Lower lobe of right lung (tissue), 2 donors: Measurements from ENCODE around the gene ZNF221. TPM values are rescaled to one million over a fixed set of nuclear protein-coding genes. Genes with fewer than 3 reads are reported as not detected.
A peak's percentile ranks its signal among the peaks of the same experiment; 100 is the strongest.

Source experiments
- ATAC-seq, 2 donors: fragments of 200-7000 bp; cut with Tn5 transposase; one replicate each; pipeline ENCODE4 v1.9.1; 2020 to 2022; ENCODE audit warnings: mild to moderate bottlenecking in 2 of 2, moderate library complexity in 2 of 2
- DNase-seq: peaks from one replicate; pipeline ENCODE4 v3.0.0-alpha.2; 2020
- H3K27ac ChIP-seq: fragments of 200-600 bp; one replicate; pipeline ENCODE4 v1.8.0; 2022
- H3K27me3 ChIP-seq: fragments of 200-600 bp; one replicate; pipeline ENCODE4 v1.8.0; 2022; ENCODE audit warnings: low read depth
- H3K36me3 ChIP-seq: fragments of 200-600 bp; one replicate; pipeline ENCODE4 v1.8.0; 2022; ENCODE audit warnings: mild to moderate bottlenecking
- H3K4me1 ChIP-seq: fragments of 200-600 bp; one replicate; pipeline ENCODE4 v1.8.0; 2022
- H3K4me3 ChIP-seq: fragments of 200-600 bp; one replicate; pipeline ENCODE4 v1.8.0; 2022; ENCODE audit warnings: mild to moderate bottlenecking
- H3K9me3 ChIP-seq: fragments of 200-600 bp; one replicate; pipeline ENCODE4 v1.8.0; 2022
- CTCF ChIP-seq: fragments of 200-600 bp; IDR thresholded peaks from one replicate; pipeline ENCODE4 v1.8.0; 2022; ENCODE audit warnings: antibody characterized with exemption, mild to moderate bottlenecking
- intact Hi-C: fragments of 100-400 bp; cut with DNase I; formaldehyde crosslinking; loops from one replicate; pipeline ENCODE4 v1.11.0; 2022
- long read RNA-seq: library from polyadenylated mRNA; unstranded; transcript quantifications from one replicate; pipeline ENCODE4 v2.0.0, GENCODE V29; 2021
- total RNA-seq: library from RNA; stranded (reverse); fragmentation: NEBNext Ultra II Directional; extraction: Animal tissue kit (Norgen Biotek cat#: 25700); gene quantifications from one replicate; pipeline ENCODE4 v1.2.1, GENCODE V29; 2021
- donor health status: DM: no; HTN: yes; CAD: no; lungs with severe emphysema.

ZNF221 gene
- 6.2 TPM for total RNA-seq
- long read RNA-seq, partial matches to known transcripts = 1 of 3 reads
- long read RNA-seq, other reads (novel, unspliced or antisense) = 2 of 3 reads

- Histone ChIP-seq H3K4me1 (no peaks in the 10 kb centered on the region), H3K27me3 (peaks cover 5% of the 10 kb centered on the region), H3K36me3 (no peaks in the 10 kb centered on the region), H3K27ac (peak within 1 kb of the TSS; percentile 75), H3K9me3 (peaks cover 37% of the 10 kb centered on the region), H3K4me3 (peak within 1 kb of the TSS; percentile 82)
- intact Hi-C loops = no loop called here
- DNase-seq (peak; percentile 91), ATAC-seq (peak; percentile 99 to 100)
- peak; percentile 52 for TF ChIP-seq CTCF
Observed at GRCh38 chr19:43950834-43951645, at the start of gene ZNF221. Gene ZNF221, plus strand, starts transcription at chr19:43951228. Its CDS starts 11,499 bp downstream, at chr19:43962727.

- peak; percentile 80 for DNase-seq
- Histone ChIP-seq H3K27ac (no peak overlapping the region), H3K4me3 (peak overlapping the region; percentile 59), H3K4me1 (no peaks in the 10 kb centered on the region), H3K27me3 (no peaks in the 10 kb centered on the region), H3K36me3 (no peaks in the 10 kb centered on the region), H3K9me3 (peaks cover 64% of the 10 kb centered on the region)
- peak; percentile 87 to 99 for ATAC-seq
- intact Hi-C loops = no loop called here
- no peak for TF ChIP-seq CTCF
Observed at GRCh38 chr19:43901395-43902390, 49.3 kb upstream of the ZNF221 start.

- intact Hi-C loops = no loop called here
- H3K27ac ChIP-seq = no peak overlapping the region
- H3K27me3 ChIP-seq = no peaks in the 10 kb centered on the region
- ATAC-seq (no peak), DNase-seq (no peak)
- no peaks in the 10 kb centered on the region for H3K4me1 ChIP-seq
- peaks cover 65% of the 10 kb centered on the region for H3K9me3 ChIP-seq
- peak overlapping the region; percentile 59 for H3K4me3 ChIP-seq
- no peak for TF ChIP-seq CTCF
- no peaks in the 10 kb centered on the region for H3K36me3 ChIP-seq
Observed at GRCh38 chr19:43902399-43902798, 48.6 kb upstream of the ZNF221 start.

GRCh38 chr19:43905897-43906296 is 45.1 kb upstream of the ZNF221 start:
- no peak overlapping the region for H3K27ac ChIP-seq
- intact Hi-C loops = no loop called here
- no peak for DNase-seq

More at GRCh38 chr19:43905897-43906296, 45.1 kb upstream of the ZNF221 start:
- no peaks in the 10 kb centered on the region for H3K4me1 ChIP-seq
- TF ChIP-seq CTCF = no peak
- ATAC-seq = no peak
- H3K9me3 ChIP-seq = peaks cover 80% of the 10 kb centered on the region
- H3K27me3 ChIP-seq = no peaks in the 10 kb centered on the region
- H3K4me3 ChIP-seq = no peak overlapping the region
- H3K36me3 ChIP-seq = no peaks in the 10 kb centered on the region
